NT2/D1 (cell line): ENCODE results near the gene CKS2.

Source experiments
- SUZ12 ChIP-seq: IDR thresholded peaks from 2 replicates; pipeline ENCODE4 v1.6.1; 2011; ENCODE audit not compliant: insufficient read length, insufficient read depth; ENCODE audit errors: extremely low read depth
- YY1 ChIP-seq: IDR thresholded peaks from 2 replicates; pipeline ENCODE4 v1.6.1; 2011; ENCODE audit not compliant: insufficient read length, insufficient read depth
- ZNF274 ChIP-seq: IDR thresholded peaks from 2 replicates; pipeline ENCODE4 v1.6.1; 2011; ENCODE audit warnings: mild to moderate bottlenecking, low read depth, low read length

GRCh38 chr9:89314955-89315354 is 4.0 kb downstream of the CKS2 start:
- TF ChIP-seq ZNF274 (no peak), YY1 (no peak), SUZ12 (no peak)
